PFSK-1 (cell line): ENCODE data around the gene ADAMTSL1.

ENCODE experiments used
- FOXP2 ChIP-seq: optimal IDR thresholded peaks from 2 replicates; pipeline ENCODE3; 2011; ENCODE audit warnings: borderline replicate concordance, control low read depth, inconsistent platforms; ENCODE audit not compliant: insufficient read depth; ENCODE audit errors: extremely low read length, extremely low read depth
- POLR2AphosphoS5 ChIP-seq: IDR thresholded peaks from 2 replicates; pipeline ENCODE4 v1.6.1; 2012; ENCODE audit warnings: low read depth, mild to moderate bottlenecking, control low read depth, low read length, moderate library complexity
- REST ChIP-seq, 2 experiments: IDR thresholded peaks; 2 replicates each; pipeline versions ENCODE4 v1.6.1 to v1.8.0; 2011 to 2012; ENCODE audit warnings: low read depth in 2 of 2, low read length in 2 of 2, control low read depth in 1 of 2, inconsistent platforms in 1 of 2, mild to moderate bottlenecking in 1 of 2, moderate library complexity in 1 of 2; ENCODE audit not compliant: insufficient read depth in 1 of 2
- SIN3A ChIP-seq: IDR thresholded peaks from 2 replicates; pipeline ENCODE4 v1.6.1; 2012; ENCODE audit warnings: mild to moderate bottlenecking, low read length, moderate library complexity, borderline replicate concordance; ENCODE audit not compliant: insufficient read depth
- TAF1 ChIP-seq: IDR thresholded peaks from 2 replicates; pipeline ENCODE4 v1.6.1; 2012; ENCODE audit warnings: low read length, control low read depth, borderline replicate concordance; ENCODE audit not compliant: insufficient read depth

Gene ADAMTSL1

GRCh38 chr9:18694959-18695668, 221.2 kb downstream of the ADAMTSL1 start:
- TF ChIP-seq REST (IDR thresholded peaks at IDR 0.05; ENCODE audit: insufficient read depth in 1 of 2, low read depth in 2 of 2, low read length in 2 of 2), result no peak
- TF ChIP-seq SIN3A, result no peak
- no peak for TF ChIP-seq TAF1
- no peak for TF ChIP-seq FOXP2
- TF ChIP-seq POLR2AphosphoS5, result no peak

- no peak for TF ChIP-seq POLR2AphosphoS5
- TF ChIP-seq FOXP2, result no peak
- TF ChIP-seq SIN3A, result no peak
- no peak for TF ChIP-seq TAF1
- TF ChIP-seq REST (IDR thresholded peaks at IDR 0.05; ENCODE audit: insufficient read depth in 1 of 2, low read depth in 2 of 2, low read length in 2 of 2), result no peak
Observed at GRCh38 chr9:18698992-18699391, 225.0 kb downstream of the ADAMTSL1 start.

- TF ChIP-seq SIN3A (no peak), POLR2AphosphoS5 (no peak), REST (IDR thresholded peaks at IDR 0.05; ENCODE audit: insufficient read depth in 1 of 2, low read depth in 2 of 2, low read length in 2 of 2) (no peak), FOXP2 (no peak), TAF1 (no peak)
Observed at GRCh38 chr9:18699764-18700163, 225.8 kb downstream of the ADAMTSL1 start.

GRCh38 chr9:18700714-18701113, 226.8 kb downstream of the ADAMTSL1 start:
- TF ChIP-seq POLR2AphosphoS5 (no peak), SIN3A (no peak), REST (IDR thresholded peaks at IDR 0.05; ENCODE audit: insufficient read depth in 1 of 2, low read depth in 2 of 2, low read length in 2 of 2) (no peak), FOXP2 (no peak), TAF1 (no peak)
